Endothelial cell (in vitro differentiated cells): ENCODE measurements around the gene ALDH1A2. TPM values are rescaled to one million over a fixed set of nuclear protein-coding genes. Genes with fewer than 3 reads are reported as not detected.

Experiments
- DNase-seq: peaks from one replicate; pipeline ENCODE4 v3.0.0; 2021; ENCODE audit warnings: low spot score
- H3K27ac Mint-ChIP-seq: one replicate; pipeline ENCODE4 v1.8.0; 2021; ENCODE audit warnings: mixed read lengths, inconsistent platforms; ENCODE audit not compliant: unreplicated experiment
- H3K27me3 Mint-ChIP-seq: one replicate; pipeline ENCODE4 v1.8.0; 2021; ENCODE audit warnings: mild to moderate bottlenecking, moderate library complexity, mixed read lengths, inconsistent platforms; ENCODE audit not compliant: unreplicated experiment
- H3K36me3 Mint-ChIP-seq: one replicate; pipeline ENCODE4 v1.8.0; 2021; ENCODE audit warnings: mild to moderate bottlenecking, low read depth, mixed read lengths, inconsistent platforms; ENCODE audit not compliant: unreplicated experiment
- H3K4me1 Mint-ChIP-seq: one replicate; pipeline ENCODE4 v1.8.0; 2021; ENCODE audit warnings: mild to moderate bottlenecking, mixed read lengths, inconsistent platforms; ENCODE audit not compliant: unreplicated experiment
- H3K4me3 Mint-ChIP-seq: one replicate; pipeline ENCODE4 v1.8.0; 2021; ENCODE audit warnings: mild to moderate bottlenecking, mixed read lengths, inconsistent platforms; ENCODE audit not compliant: unreplicated experiment
- H3K9me3 Mint-ChIP-seq: one replicate; pipeline ENCODE4 v1.8.0; 2021; ENCODE audit warnings: mixed read lengths, inconsistent platforms; ENCODE audit not compliant: unreplicated experiment
- total RNA-seq: library from RNA; stranded (reverse); fragmentation: NEBNext Ultra II Directional; extraction: Animal tissue kit (Norgen Biotek cat#: 25700); gene quantifications from one replicate; pipeline ENCODE4 v1.2.1, GENCODE V29; 2021; ENCODE audit not compliant: unreplicated experiment
- TF ChIP-seq, protein P1 (sequence below): fragments of 200-600 bp; sonication (generic); IDR thresholded peaks from one replicate; pipeline ENCODE4 v1.5.0; 2021; ENCODE audit warnings: antibody characterized with exemption; ENCODE audit not compliant: unreplicated experiment

Gene ALDH1A2
- total RNA-seq, 1 donor from 2014 or later, result 2.6 TPM

- H3K4me3 Mint-ChIP-seq, result no peak overlapping the region
- no peak overlapping the region for H3K27ac Mint-ChIP-seq
- H3K4me1 Mint-ChIP-seq, result peaks cover 8% of the 10 kb centered on the region
- TF ChIP-seq, protein P1, sequence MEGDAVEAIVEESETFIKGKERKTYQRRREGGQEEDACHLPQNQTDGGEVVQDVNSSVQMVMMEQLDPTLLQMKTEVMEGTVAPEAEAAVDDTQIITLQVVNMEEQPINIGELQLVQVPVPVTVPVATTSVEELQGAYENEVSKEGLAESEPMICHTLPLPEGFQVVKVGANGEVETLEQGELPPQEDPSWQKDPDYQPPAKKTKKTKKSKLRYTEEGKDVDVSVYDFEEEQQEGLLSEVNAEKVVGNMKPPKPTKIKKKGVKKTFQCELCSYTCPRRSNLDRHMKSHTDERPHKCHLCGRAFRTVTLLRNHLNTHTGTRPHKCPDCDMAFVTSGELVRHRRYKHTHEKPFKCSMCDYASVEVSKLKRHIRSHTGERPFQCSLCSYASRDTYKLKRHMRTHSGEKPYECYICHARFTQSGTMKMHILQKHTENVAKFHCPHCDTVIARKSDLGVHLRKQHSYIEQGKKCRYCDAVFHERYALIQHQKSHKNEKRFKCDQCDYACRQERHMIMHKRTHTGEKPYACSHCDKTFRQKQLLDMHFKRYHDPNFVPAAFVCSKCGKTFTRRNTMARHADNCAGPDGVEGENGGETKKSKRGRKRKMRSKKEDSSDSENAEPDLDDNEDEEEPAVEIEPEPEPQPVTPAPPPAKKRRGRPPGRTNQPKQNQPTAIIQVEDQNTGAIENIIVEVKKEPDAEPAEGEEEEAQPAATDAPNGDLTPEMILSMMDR, result no peak
- H3K9me3 Mint-ChIP-seq, result no peaks in the 10 kb centered on the region
- H3K27me3 Mint-ChIP-seq, result no peaks in the 10 kb centered on the region
- no peaks in the 10 kb centered on the region for H3K36me3 Mint-ChIP-seq
- DNase-seq, result no peak
Observed at GRCh38 chr15:58095415-58095814, 29.9 kb upstream of the ALDH1A2 start.

DNA sequence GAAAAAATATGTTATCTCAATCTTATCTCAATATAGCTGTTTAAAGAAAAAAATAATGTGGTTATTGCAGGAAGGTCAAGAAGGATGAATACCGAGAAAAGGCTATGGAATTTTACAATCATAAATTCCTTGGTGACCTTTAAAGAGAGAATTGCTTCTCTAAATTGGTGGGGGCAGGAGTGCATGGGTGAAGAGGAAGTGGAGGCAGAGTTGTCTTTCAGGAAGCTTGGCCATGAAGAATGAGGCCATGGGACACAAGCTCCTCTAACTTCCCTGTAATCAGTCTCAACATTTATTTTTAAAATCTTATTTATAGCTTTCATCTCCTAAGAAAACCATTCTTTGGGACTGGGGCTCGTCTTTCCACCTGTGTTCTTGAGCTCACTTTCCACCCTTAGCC, 22.4 kb upstream of the ALDH1A2 start:
- H3K4me3 Mint-ChIP-seq, result no peak overlapping the region
- H3K27ac Mint-ChIP-seq, result no peak overlapping the region
- TF ChIP-seq, protein P1, result no peak
- H3K27me3 Mint-ChIP-seq, result no peaks in the 10 kb centered on the region
- H3K36me3 Mint-ChIP-seq, result no peaks in the 10 kb centered on the region
- H3K4me1 Mint-ChIP-seq, result no peaks in the 10 kb centered on the region
- no peak for DNase-seq
- H3K9me3 Mint-ChIP-seq, result no peaks in the 10 kb centered on the region

GRCh38 chr15:58086491-58086890, 21.0 kb upstream of the ALDH1A2 start:
- Mint-ChIP-seq H3K27me3 (no peaks in the 10 kb centered on the region), H3K4me1 (no peaks in the 10 kb centered on the region), H3K4me3 (no peak overlapping the region), H3K36me3 (no peaks in the 10 kb centered on the region), H3K9me3 (no peaks in the 10 kb centered on the region), H3K27ac (no peak overlapping the region)
- no peak for DNase-seq
- TF ChIP-seq, protein P1, result no peak

DNA sequence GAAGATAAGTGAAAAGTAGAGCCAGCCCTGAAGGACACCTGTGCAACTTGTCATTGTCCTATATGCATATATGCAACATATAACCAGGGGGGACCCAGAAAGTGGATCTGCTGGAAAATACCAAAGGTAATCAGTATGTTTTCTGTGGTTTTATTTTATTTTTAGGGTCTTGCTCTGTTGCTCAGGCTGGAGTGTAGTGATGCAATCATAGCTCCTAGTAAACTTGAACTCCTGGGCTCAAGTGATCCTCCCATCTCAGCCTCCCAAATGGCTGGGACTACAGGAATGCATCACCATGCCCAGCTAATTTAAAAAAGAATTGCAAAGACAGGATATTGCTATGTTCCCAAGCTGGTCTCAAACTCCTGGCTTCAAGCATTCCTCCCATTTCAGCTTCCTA, 18.0 kb upstream of the ALDH1A2 start:
- no peak overlapping the region for H3K4me3 Mint-ChIP-seq
- peaks cover 2% of the 10 kb centered on the region for H3K4me1 Mint-ChIP-seq
- no peaks in the 10 kb centered on the region for H3K36me3 Mint-ChIP-seq
- TF ChIP-seq, protein P1, result no peak
- DNase-seq, result no peak
- no peak overlapping the region for H3K27ac Mint-ChIP-seq
- H3K9me3 Mint-ChIP-seq, result no peaks in the 10 kb centered on the region
- H3K27me3 Mint-ChIP-seq, result no peaks in the 10 kb centered on the region

GRCh38 chr15:58081891-58082290, 16.4 kb upstream of the ALDH1A2 start:
- DNase-seq, result no peak
- TF ChIP-seq, protein P1, result no peak
- Mint-ChIP-seq H3K27me3 (no peaks in the 10 kb centered on the region), H3K4me3 (no peak overlapping the region), H3K9me3 (no peaks in the 10 kb centered on the region), H3K36me3 (no peaks in the 10 kb centered on the region), H3K4me1 (peaks cover 2% of the 10 kb centered on the region), H3K27ac (no peak overlapping the region)
